NT2/D1 (cell line): ENCODE data around the gene KRTAP4-7.

Experiments
- SUZ12 ChIP-seq: IDR thresholded peaks from 2 replicates; pipeline ENCODE4 v1.6.1; 2011; ENCODE audit not compliant: insufficient read length, insufficient read depth; ENCODE audit errors: extremely low read depth
- ZNF274 ChIP-seq: IDR thresholded peaks from 2 replicates; pipeline ENCODE4 v1.6.1; 2011; ENCODE audit warnings: mild to moderate bottlenecking, low read depth, low read length

- no peak for TF ChIP-seq SUZ12
- TF ChIP-seq ZNF274: no peak
Observed at GRCh38 chr17:41054025-41054424, 29.9 kb upstream of the KRTAP4-7 start.
